Activated CD8-positive, alpha-beta T cell treated with anti-CD3 and anti-CD28 coated beads, Interleukin-2, amount 10 ng/mL, durations not matched to agents 7 days and 5 days (primary cell): ENCODE measurements around the gene PARD3. TPM values are rescaled to one million over a fixed set of nuclear protein-coding genes. Genes with fewer than 3 reads are reported as not detected.

Experiments
- ATAC-seq: fragments of 150-1000 bp; cut with Tn5 transposase; one replicate; pipeline ENCODE4 v1.10.0; 2021; ENCODE audit warnings: moderate library complexity
- CTCF ChIA-PET: fragments of 350-600 bp; sonication (Branson Sonifier 250); formaldehyde crosslinking; loops from one replicate; lab custom pipeline; 2021; ENCODE audit warnings: antibody characterized with exemption; lab: Charles Lee
- POLR2A ChIA-PET: fragments of 350-600 bp; sonication (Branson Sonifier 250); formaldehyde crosslinking; loops from one replicate; lab custom pipeline; 2021; ENCODE audit warnings: antibody characterized with exemption; lab: Charles Lee
- DNase-seq: peaks from one replicate; pipeline ENCODE4 v3.0.0-alpha.2; 2020
- H3K27ac Mint-ChIP-seq: one replicate; pipeline ENCODE4 v1.8.0; 2021; ENCODE audit warnings: mild to moderate bottlenecking, mixed read lengths
- H3K27me3 Mint-ChIP-seq: one replicate; pipeline ENCODE4 v1.8.0; 2021; ENCODE audit warnings: low read depth, mixed read lengths
- H3K36me3 Mint-ChIP-seq: one replicate; pipeline ENCODE4 v1.8.0; 2021; ENCODE audit warnings: low read depth, mixed read lengths
- H3K4me1 Mint-ChIP-seq: one replicate; pipeline ENCODE4 v1.8.0; 2021; ENCODE audit warnings: low read depth, mixed read lengths
- H3K4me3 Mint-ChIP-seq: one replicate; pipeline ENCODE4 v1.8.0; 2021; ENCODE audit warnings: mild to moderate bottlenecking, mixed read lengths
- H3K9me3 Mint-ChIP-seq: one replicate; pipeline ENCODE4 v1.8.0; 2022; ENCODE audit warnings: mixed read lengths; ENCODE audit not compliant: insufficient read depth
- total RNA-seq, 2 experiments: library from RNA; stranded (reverse); gene quantifications; one replicate each; pipeline ENCODE4 v1.2.3, GENCODE V29; 2021

The PARD3 gene
- total RNA-seq, 2 experiments from 2014 or later: 0.63 to 0.68 TPM

GRCh38 chr10:34540492-34540891 is 274.6 kb downstream of the PARD3 start:
- ATAC-seq (no peak), DNase-seq (no peak)
- ChIA-PET POLR2A (no interaction called here), CTCF (no interaction called here)
- no peak overlapping the region for H3K4me3 Mint-ChIP-seq
- peaks cover 2% of the 10 kb centered on the region for H3K27me3 Mint-ChIP-seq
- no peaks in the 10 kb centered on the region for H3K9me3 Mint-ChIP-seq
- no peaks in the 10 kb centered on the region for H3K36me3 Mint-ChIP-seq
- H3K27ac Mint-ChIP-seq: no peak overlapping the region
- peaks cover 8% of the 10 kb centered on the region for H3K4me1 Mint-ChIP-seq

- Mint-ChIP-seq H3K4me3 (no peak overlapping the region), H3K9me3 (no peaks in the 10 kb centered on the region), H3K27me3 (peaks cover 2% of the 10 kb centered on the region), H3K4me1 (peaks cover 8% of the 10 kb centered on the region), H3K36me3 (no peaks in the 10 kb centered on the region), H3K27ac (no peak overlapping the region)
- ChIA-PET CTCF (no interaction called here), POLR2A (no interaction called here)
- DNase-seq (no peak), ATAC-seq (no peak)
Measured at GRCh38 chr10:34539533-34540315, 275.4 kb downstream of the PARD3 start.

GRCh38 chr10:34538281-34538829 is 276.7 kb downstream of the PARD3 start:
- DNase-seq: no peak
- no peak overlapping the region for H3K4me3 Mint-ChIP-seq
- peaks cover 8% of the 10 kb centered on the region for H3K4me1 Mint-ChIP-seq
- no peaks in the 10 kb centered on the region for H3K9me3 Mint-ChIP-seq
- H3K27me3 Mint-ChIP-seq: peaks cover 1% of the 10 kb centered on the region
- ATAC-seq: no peak
- ChIA-PET POLR2A (no interaction called here), CTCF (no interaction called here)
- H3K27ac Mint-ChIP-seq: no peak overlapping the region
- no peaks in the 10 kb centered on the region for H3K36me3 Mint-ChIP-seq

- Mint-ChIP-seq H3K27me3 (no peaks in the 10 kb centered on the region), H3K27ac (no peak overlapping the region), H3K36me3 (no peaks in the 10 kb centered on the region), H3K4me1 (peaks cover 8% of the 10 kb centered on the region), H3K9me3 (no peaks in the 10 kb centered on the region), H3K4me3 (no peak overlapping the region)
- ChIA-PET POLR2A (no interaction called here), CTCF (no interaction called here)
- no peak for DNase-seq
- no peak for ATAC-seq
Measured at GRCh38 chr10:34537629-34538231, 277.4 kb downstream of the PARD3 start.

- Mint-ChIP-seq H3K4me1 (peaks cover 8% of the 10 kb centered on the region), H3K4me3 (no peak overlapping the region), H3K36me3 (no peaks in the 10 kb centered on the region), H3K27ac (no peak overlapping the region), H3K9me3 (no peaks in the 10 kb centered on the region), H3K27me3 (no peaks in the 10 kb centered on the region)
- POLR2A ChIA-PET: no interaction called here
- no peak for ATAC-seq
- CTCF ChIA-PET: no interaction called here
- no peak for DNase-seq
Measured at GRCh38 chr10:34535872-34536271, 279.2 kb downstream of the PARD3 start.

- no peaks in the 10 kb centered on the region for H3K36me3 Mint-ChIP-seq
- POLR2A ChIA-PET: no interaction called here
- no peaks in the 10 kb centered on the region for H3K4me1 Mint-ChIP-seq
- H3K27ac Mint-ChIP-seq: no peak overlapping the region
- CTCF ChIA-PET: interaction anchor here (1.0 kb wide), 1 partner anchor 107 kb away, joined by 3 read pairs; no protein-coding TSS in a partner anchor
- H3K27me3 Mint-ChIP-seq: no peaks in the 10 kb centered on the region
- no peaks in the 10 kb centered on the region for H3K9me3 Mint-ChIP-seq
- no peak overlapping the region for H3K4me3 Mint-ChIP-seq
- no peak for DNase-seq
- no peak for ATAC-seq
Measured at GRCh38 chr10:34530778-34531177, 284.3 kb downstream of the PARD3 start.

GRCh38 chr10:34528320-34528719 is 286.8 kb downstream of the PARD3 start:
- Mint-ChIP-seq H3K9me3 (no peaks in the 10 kb centered on the region), H3K36me3 (no peaks in the 10 kb centered on the region), H3K4me1 (no peaks in the 10 kb centered on the region), H3K4me3 (no peak overlapping the region), H3K27ac (no peak overlapping the region), H3K27me3 (no peaks in the 10 kb centered on the region)
- ChIA-PET POLR2A (no interaction called here), CTCF (no interaction called here)
- ATAC-seq (no peak), DNase-seq (no peak)

- ATAC-seq: no peak
- Mint-ChIP-seq H3K4me3 (no peak overlapping the region), H3K4me1 (no peaks in the 10 kb centered on the region), H3K27me3 (no peaks in the 10 kb centered on the region), H3K9me3 (no peaks in the 10 kb centered on the region), H3K36me3 (no peaks in the 10 kb centered on the region), H3K27ac (no peak overlapping the region)
- DNase-seq: no peak
- ChIA-PET POLR2A (interaction anchor here (0.6 kb wide), 2 partner anchors 1274 to 1375 kb away, joined by 3 read pairs; no protein-coding TSS in a partner anchor), CTCF (no interaction called here)
Measured at GRCh38 chr10:34526758-34527730, 288.1 kb downstream of the PARD3 start.

- no peak for ATAC-seq
- no peaks in the 10 kb centered on the region for H3K4me1 Mint-ChIP-seq
- no peak overlapping the region for H3K27ac Mint-ChIP-seq
- H3K27me3 Mint-ChIP-seq: no peaks in the 10 kb centered on the region
- no peak for DNase-seq
- no peaks in the 10 kb centered on the region for H3K9me3 Mint-ChIP-seq
- H3K36me3 Mint-ChIP-seq: no peaks in the 10 kb centered on the region
- POLR2A ChIA-PET: interaction anchor here (0.6 kb wide), 1 partner anchor 1273 kb away, joined by 3 read pairs; no protein-coding TSS in a partner anchor
- no peak overlapping the region for H3K4me3 Mint-ChIP-seq
- CTCF ChIA-PET: no interaction called here
Measured at GRCh38 chr10:34526186-34526585, 288.9 kb downstream of the PARD3 start.

- DNase-seq (no peak), ATAC-seq (no peak)
- Mint-ChIP-seq H3K9me3 (no peaks in the 10 kb centered on the region), H3K36me3 (no peaks in the 10 kb centered on the region), H3K27ac (no peak overlapping the region), H3K27me3 (no peaks in the 10 kb centered on the region), H3K4me1 (no peaks in the 10 kb centered on the region), H3K4me3 (no peak overlapping the region)
- CTCF ChIA-PET: no interaction called here
- POLR2A ChIA-PET: no interaction called here
Measured at GRCh38 chr10:34524369-34525091, 290.6 kb downstream of the PARD3 start.
